Testis (tissue), 3 donors: Measurements from ENCODE around the gene CACNA2D1. TPM values are rescaled to one million over a fixed set of nuclear protein-coding genes. Genes with fewer than 3 reads are reported as not detected.

Experiments
- DNase-seq: peaks from one replicate; pipeline ENCODE4 v3.0.0-alpha.2; 2019
- H3K27ac ChIP-seq, 2 donors: fragments of 200-600 bp; sonication (generic); one replicate each; pipeline ENCODE4 v1.5.1; 2019
- H3K27me3 ChIP-seq: fragments of 200-600 bp; sonication (generic); one replicate; pipeline ENCODE4 v1.5.1; 2019
- H3K36me3 ChIP-seq: fragments of 200-600 bp; sonication (generic); one replicate; pipeline ENCODE4 v1.5.1; 2017; ENCODE audit warnings: low read depth; ENCODE audit errors: missing control alignments
- H3K4me1 ChIP-seq: fragments of 200-600 bp; sonication (generic); one replicate; pipeline ENCODE4 v1.5.1; 2019
- H3K4me3 ChIP-seq, 2 donors: fragments of 200-600 bp; sonication (generic); one replicate each; pipeline ENCODE4 v1.5.1; 2017 to 2019
- H3K9me3 ChIP-seq: fragments of 200-600 bp; sonication (generic); one replicate; pipeline ENCODE4 v1.5.1; 2017
- CTCF ChIP-seq, 3 experiments: fragments of 450-650 bp in 2 of 3; fragments of 200-600 bp in 1 of 3; sonication (generic) in 1 of 3; IDR thresholded peaks; one replicate each; pipeline ENCODE4 v1.5.1; 2016 to 2019; ENCODE audit warnings: antibody characterized with exemption in 3 of 3, mild to moderate bottlenecking in 2 of 3, moderate library complexity in 1 of 3
- POLR2A ChIP-seq: fragments of 450-650 bp; IDR thresholded peaks from one replicate; pipeline ENCODE4 v1.6.1; 2017; ENCODE audit warnings: antibody characterized with exemption, mild to moderate bottlenecking, moderate library complexity
- WGBS, 2 donors: methylation state at CpG; one replicate each; pipeline ENCODE4 v1.1.5; 2018; 5-methylcytosine and 5-hydroxymethylcytosine counted together
- intact Hi-C: fragments of 100-400 bp; cut with DNase I; formaldehyde crosslinking; loops from one replicate; pipeline ENCODE4 v1.15.1; 2023; ENCODE audit warnings: low total_unique reads
- polyA plus RNA-seq: library from polyadenylated mRNA; stranded (reverse); fragments of 350-450 nt; fragmentation: Illumina TruSeq; extraction: RNeasy Lipid Tissue Mini Kit (QIAGEN cat#74804); gene quantifications from one replicate; pipeline ENCODE4 v1.2.3, GENCODE V29; 2014; ENCODE audit warnings: low read depth, low replicate concordance; ENCODE audit not compliant: insufficient read depth
- total RNA-seq, 2 donors: library from RNA; depleted of rRNA; stranded (reverse); fragments of >200 nt; gene quantifications; one replicate each; pipeline ENCODE4 v1.2.3, GENCODE V29; 2016

Gene CACNA2D1
- total and polyA plus RNA-seq, 3 donors from 2014 or later = 5.4 to 29.1 (median 28.0) TPM

- H3K9me3 ChIP-seq = no peaks in the 10 kb centered on the region
- intact Hi-C loops = no loop called here
- no peak overlapping the region for H3K27ac ChIP-seq
- no peak for TF ChIP-seq POLR2A
- H3K27me3 ChIP-seq = no peaks in the 10 kb centered on the region
- no peak for DNase-seq
- WGBS, 2 donors = 100% methylated on average over 1 of the region's 1 CpG
- H3K4me3 ChIP-seq = no peak overlapping the region
- no peaks in the 10 kb centered on the region for H3K36me3 ChIP-seq
- no peaks in the 10 kb centered on the region for H3K4me1 ChIP-seq
These were observed 68.4 kb downstream of the CACNA2D1 start for GRCh38 chr7:82375129-82375528.

- no peak for TF ChIP-seq CTCF (IDR thresholded peaks at IDR 0.05)
- no peak for TF ChIP-seq POLR2A
- Histone ChIP-seq H3K27me3 (no peaks in the 10 kb centered on the region), H3K9me3 (no peaks in the 10 kb centered on the region), H3K36me3 (no peaks in the 10 kb centered on the region), H3K27ac (no peak overlapping the region), H3K4me1 (no peaks in the 10 kb centered on the region), H3K4me3 (no peak overlapping the region)
- DNase-seq = no peak
- WGBS, 2 donors = 61 to 64% methylated on average over 7 of the region's 7 CpGs
- intact Hi-C loops = no loop called here
These were observed 69.5 kb downstream of the CACNA2D1 start for GRCh38 chr7:82373926-82374635.

- no peaks in the 10 kb centered on the region for H3K9me3 ChIP-seq
- intact Hi-C loops = no loop called here
- TF ChIP-seq CTCF (IDR thresholded peaks at IDR 0.05) = no peak
- no peak for TF ChIP-seq POLR2A
- no peak for DNase-seq
- 97 to 98% methylated on average over 2 of the region's 2 CpGs for WGBS, 2 donors
- no peak overlapping the region for H3K4me3 ChIP-seq
- H3K27me3 ChIP-seq = no peaks in the 10 kb centered on the region
- H3K4me1 ChIP-seq = no peaks in the 10 kb centered on the region
- no peaks in the 10 kb centered on the region for H3K36me3 ChIP-seq
- H3K27ac ChIP-seq = no peak overlapping the region
These were observed 78.9 kb downstream of the CACNA2D1 start for GRCh38 chr7:82364671-82365070.

GRCh38 chr7:82364048-82364447 is 79.5 kb downstream of the CACNA2D1 start:
- WGBS, 2 donors = 69 to 80% methylated on average over 1 of the region's 1 CpG
- TF ChIP-seq POLR2A (no peak), CTCF (IDR thresholded peaks at IDR 0.05) (no peak)
- H3K4me1 ChIP-seq = no peaks in the 10 kb centered on the region
- intact Hi-C loops = no loop called here
- no peak for DNase-seq
- no peak overlapping the region for H3K27ac ChIP-seq
- H3K27me3 ChIP-seq = no peaks in the 10 kb centered on the region
- H3K36me3 ChIP-seq = no peaks in the 10 kb centered on the region
- no peaks in the 10 kb centered on the region for H3K9me3 ChIP-seq
- H3K4me3 ChIP-seq = no peak overlapping the region

GRCh38 chr7:82362129-82362706 is 81.4 kb downstream of the CACNA2D1 start:
- WGBS, 2 donors = 69 to 75% methylated on average over 2 of the region's 2 CpGs
- H3K27ac ChIP-seq = no peak overlapping the region
- no peaks in the 10 kb centered on the region for H3K4me1 ChIP-seq
- H3K9me3 ChIP-seq = no peaks in the 10 kb centered on the region
- H3K4me3 ChIP-seq = no peak overlapping the region
- intact Hi-C loops = no loop called here
- DNase-seq = no peak
- H3K27me3 ChIP-seq = no peaks in the 10 kb centered on the region
- H3K36me3 ChIP-seq = no peaks in the 10 kb centered on the region
- no peak for TF ChIP-seq CTCF (IDR thresholded peaks at IDR 0.05)
- no peak for TF ChIP-seq POLR2A
